MV-4-11 (cell line): ENCODE results near the gene NPIPB8.
"Not testable (repeated sequence)": the region's sequence is repeated elsewhere in the genome, so short reads cannot be mapped to it uniquely, and the experiment has no call there.

ENCODE experiments used
- DNase-seq: peaks from one replicate; lab custom pipeline; 2025; lab: John Stamatoyannopoulos, UW

The NPIPB8 gene

DNA sequence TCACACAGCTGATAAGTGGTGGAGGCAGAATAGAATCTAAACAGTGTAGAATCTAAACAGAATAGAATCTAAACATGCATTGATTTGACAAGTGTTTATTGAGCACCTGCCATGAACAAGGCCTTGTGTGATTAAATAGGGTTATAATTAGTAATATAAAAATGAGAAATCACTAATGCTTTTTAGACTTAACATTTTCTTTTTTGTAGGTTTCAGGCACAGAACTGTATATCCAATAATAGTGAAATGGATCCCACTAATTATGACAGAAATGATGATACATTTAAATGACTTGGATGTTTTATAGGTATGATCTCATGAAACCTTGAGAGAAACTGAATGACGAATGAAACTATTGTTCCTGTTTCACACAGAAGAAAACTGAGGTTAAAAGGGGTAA, at the start of gene NPIPB8:
TSS of gene NPIPB8 (plus strand) at position 301 of the 400 bp plus-strand sequence. CDS start 296 bp downstream, outside the sequence.
- DNase-seq, result not testable (repeated sequence)

- no peak for DNase-seq
These were observed 48.8 kb upstream of the NPIPB8 start for GRCh38 chr16:28589069-28589468.

DNA sequence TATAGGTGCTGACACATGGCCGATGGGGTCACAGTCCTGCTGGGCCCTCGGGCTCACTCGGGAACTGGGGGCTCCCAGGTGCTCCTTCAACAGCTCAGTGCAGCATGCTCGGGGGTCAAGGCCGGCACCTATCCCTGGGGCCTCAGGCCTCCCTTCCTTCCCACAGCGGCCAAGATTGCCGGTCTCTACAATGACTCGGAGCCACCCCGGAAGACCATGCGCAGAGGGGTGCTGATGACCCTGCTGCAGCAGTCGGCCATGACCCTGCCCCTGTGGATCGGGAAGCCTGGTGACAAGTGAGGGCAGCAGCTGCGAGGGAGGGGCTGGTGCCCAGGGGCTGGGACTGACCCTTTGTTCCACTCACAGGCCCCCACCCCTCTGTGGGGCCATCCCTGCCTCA, 47.9 kb upstream of the NPIPB8 start:
- no peak for DNase-seq

- DNase-seq, result no peak
These were observed 47.2 kb upstream of the NPIPB8 start for GRCh38 chr16:28590384-28591340.

- no peak for DNase-seq
These were observed 46.5 kb upstream of the NPIPB8 start for GRCh38 chr16:28591355-28591754.

- DNase-seq, result no peak
These were observed 45.4 kb upstream of the NPIPB8 start for GRCh38 chr16:28592511-28592910.

- no peak for DNase-seq
These were observed 44.8 kb upstream of the NPIPB8 start for GRCh38 chr16:28592979-28593553.

- not testable (repeated sequence) for DNase-seq
These were observed 42.4 kb upstream of the NPIPB8 start for GRCh38 chr16:28595451-28595850.

GRCh38 chr16:28596115-28596630, 41.7 kb upstream of the NPIPB8 start:
- DNase-seq, result no peak

DNA sequence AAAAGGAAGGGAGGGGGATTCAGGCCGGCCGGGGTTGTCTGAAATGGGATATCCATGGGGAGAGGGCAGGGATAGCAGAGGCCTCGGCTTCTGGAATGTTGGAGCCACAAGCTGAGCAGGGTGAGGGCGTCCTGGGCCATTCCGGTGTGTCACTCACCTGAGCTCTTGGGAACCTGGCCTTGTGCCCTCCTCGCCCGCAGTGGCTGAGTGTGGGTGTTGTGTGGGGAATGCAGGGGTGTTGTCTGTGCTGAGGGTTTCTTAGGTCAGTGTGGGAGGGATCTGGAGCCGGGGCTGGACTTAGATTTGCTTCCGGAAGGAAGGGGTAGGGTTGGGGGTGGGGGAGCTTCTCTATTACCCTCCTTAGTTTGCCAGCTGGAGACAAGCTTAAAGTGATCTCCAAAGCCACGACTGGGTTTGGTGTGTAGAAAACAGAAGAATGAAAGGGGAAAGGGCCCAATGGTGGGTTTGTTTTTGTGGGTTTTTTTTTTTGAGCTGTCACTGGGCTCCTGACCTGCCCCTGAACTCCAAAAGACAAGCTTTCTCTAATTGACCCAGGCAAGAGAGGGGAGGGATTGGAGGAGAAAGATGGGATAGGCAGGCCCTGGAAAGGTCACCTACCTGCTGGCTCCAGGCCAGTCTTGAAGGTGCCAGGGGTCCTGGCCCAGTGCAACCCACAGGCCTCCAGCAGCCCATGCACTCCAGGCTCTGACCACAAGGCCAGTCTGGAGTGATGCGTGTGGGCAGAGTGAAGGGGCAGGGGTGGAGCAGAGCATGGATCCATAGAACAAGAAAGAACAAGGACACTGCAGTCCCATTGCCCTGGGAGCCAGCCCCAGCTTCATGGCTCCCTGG, 40.8 kb upstream of the NPIPB8 start, which contains the start of gene SULT1A2:
TSS of gene SULT1A2 (minus strand) at position 211 of the 852 bp plus-strand sequence. CDS start 1,120 bp downstream, outside the sequence.
- DNase-seq, result peak; percentile 75

DNA sequence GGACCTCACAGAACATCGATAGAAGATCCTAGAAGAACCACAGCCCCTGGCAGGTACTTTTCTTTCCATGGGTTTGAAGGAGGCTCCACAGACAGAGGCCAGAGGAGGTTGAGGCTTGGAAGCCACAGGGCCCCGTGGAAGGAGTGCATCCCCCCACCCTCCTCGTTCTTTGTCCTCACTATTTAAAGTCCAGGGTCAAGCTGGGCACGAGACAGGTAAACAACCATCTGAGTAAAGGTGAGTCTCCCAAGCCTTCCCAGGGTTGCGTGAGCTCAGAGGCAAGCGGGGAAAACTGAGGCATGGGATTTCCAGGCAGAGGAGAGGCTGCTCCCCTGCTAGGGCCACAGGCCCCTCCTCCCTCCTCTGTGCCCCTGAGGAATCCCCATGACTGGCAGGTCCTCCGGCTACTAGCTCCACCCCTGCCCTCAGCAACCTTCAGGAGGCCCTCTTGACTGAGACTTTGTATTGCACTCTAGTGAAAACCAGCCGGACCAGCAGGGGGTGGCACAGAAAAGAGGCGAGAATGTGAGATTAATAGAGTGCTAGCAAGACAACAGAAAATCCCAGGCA, 40.1 kb upstream of the NPIPB8 start:
- peak; percentile 69 for DNase-seq

DNA sequence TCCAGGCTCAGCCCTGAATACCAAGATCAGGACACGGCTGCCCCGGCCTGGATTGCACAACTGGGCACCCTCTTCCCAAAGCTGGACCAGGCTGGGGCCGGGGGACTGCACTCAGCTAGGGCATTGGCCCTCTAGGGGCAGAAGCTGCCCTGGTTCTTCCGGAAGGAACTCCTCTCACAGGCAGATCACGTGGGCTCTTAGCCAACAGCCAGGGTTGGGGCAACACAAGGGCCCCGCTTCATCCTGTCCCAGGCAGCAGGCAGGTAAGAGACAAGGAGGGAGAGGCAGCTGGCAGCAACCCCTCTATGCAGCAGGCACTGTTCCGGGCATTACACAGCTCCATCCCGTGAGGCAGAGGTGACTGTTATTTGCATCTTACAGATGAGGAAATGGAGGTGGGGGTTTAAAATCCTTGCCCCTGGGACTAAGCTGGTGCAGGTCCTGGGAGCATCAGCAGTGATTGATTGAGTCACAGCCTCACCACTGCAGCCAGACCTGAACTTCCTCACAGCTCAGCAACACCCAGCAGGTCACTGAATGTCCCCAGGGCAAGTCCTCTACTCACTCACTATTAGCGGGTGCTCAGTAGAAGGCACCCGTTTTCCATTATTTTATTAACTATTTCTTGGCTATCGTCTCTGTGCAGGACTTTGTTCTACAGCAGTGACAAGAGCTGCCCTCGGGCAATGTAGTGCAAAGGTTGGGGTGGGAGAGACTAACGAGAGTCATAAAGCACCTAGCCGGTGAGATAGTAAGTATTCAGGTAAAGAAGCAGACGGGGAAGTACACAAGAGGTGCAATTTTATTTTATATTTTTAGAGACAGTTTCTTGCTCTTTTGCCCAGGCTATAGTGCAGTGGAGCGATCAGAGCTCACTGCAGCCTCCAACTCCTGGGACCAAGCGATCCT, 38.2 kb upstream of the NPIPB8 start:
- DNase-seq, result not testable (repeated sequence)

DNA sequence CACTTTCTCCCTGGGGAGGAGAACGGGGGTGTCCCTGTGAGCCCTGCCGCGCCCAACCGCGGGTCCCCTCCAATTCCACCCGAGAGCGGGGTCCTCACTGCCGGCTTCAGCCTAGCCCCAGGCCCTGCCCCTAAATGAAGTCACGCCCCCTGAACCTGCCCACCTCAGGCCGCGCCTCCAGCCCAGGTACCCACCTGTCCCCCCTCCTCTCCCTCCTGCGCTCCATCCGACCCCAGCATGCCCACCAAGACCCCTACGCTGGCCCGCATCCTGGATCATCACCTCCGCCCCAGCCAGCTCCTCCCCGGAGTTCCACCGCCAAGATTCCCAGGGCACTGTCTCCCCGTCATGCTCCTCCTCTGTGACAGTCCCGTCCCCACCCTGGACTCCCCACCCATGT, 36.9 kb upstream of the NPIPB8 start:
- not testable (repeated sequence) for DNase-seq

- DNase-seq, result not testable (repeated sequence)
These were observed 36.3 kb upstream of the NPIPB8 start for GRCh38 chr16:28601589-28601988.

DNA sequence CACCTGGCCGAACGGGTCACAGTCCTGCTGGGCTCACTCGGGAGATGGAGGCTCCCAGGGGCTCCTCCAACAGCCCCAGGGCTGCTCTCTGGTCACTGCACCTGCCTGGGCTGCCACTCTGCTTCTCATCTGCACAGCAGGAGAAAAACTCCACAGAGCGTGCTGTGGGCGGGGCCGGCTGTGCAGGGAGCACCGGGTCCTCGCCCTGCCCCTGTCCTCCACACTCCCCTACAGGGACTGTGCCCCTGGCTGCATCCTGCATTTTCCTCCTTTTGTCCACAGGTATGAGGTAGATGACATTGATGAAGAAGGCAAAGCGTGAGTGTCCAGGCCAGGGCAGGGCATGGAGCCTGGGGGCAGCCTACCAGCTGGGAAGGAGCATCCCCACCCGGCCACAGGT, 35.8 kb upstream of the NPIPB8 start:
- not testable (repeated sequence) for DNase-seq

DNA sequence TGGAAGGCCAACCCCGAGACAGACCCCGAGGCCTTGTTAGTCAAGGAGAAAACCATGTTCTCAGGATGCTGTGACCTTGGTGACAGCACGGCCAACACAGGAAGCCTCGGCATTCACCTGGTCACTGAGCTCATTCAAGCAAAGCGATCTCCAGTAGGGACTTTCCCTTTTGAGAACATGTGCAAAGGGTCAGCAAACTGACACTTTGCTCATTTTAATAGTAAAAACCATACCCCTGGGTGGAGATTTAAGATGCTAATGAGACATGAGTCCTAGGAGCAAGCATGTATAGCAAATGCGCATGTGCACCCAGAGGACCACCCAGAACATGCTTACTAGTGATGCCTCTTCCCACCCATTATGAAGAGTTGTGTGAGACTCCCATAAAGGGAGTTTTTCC, 35.3 kb upstream of the NPIPB8 start:
- DNase-seq, result no peak

GRCh38 chr16:28603381-28604185, 34.3 kb upstream of the NPIPB8 start:
- no peak for DNase-seq

DNA sequence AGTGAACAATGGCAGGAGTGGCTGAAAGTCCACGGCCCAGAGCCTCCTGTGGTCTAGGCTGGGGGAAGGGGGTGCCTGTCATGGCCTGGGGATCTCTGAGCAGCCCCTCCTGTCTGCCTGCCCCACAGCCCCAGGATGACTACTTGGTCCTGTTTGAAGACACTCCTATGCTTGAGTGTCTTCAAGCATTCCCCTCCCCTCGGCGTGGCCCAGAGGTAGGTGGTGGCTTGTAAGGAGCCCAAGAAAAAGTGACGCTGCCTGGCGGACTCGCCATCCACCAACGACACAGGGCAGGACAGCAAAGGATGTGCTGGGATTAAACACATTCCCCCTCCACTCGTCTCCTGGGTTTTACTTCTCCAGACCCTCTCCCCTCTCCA, 33.7 kb upstream of the NPIPB8 start:
- DNase-seq, result no peak

- DNase-seq, result no peak
These were observed 31.4 kb upstream of the NPIPB8 start for GRCh38 chr16:28606291-28607115.
